ENCODE results near the gene NEGR1.

The NEGR1 gene

DNA sequence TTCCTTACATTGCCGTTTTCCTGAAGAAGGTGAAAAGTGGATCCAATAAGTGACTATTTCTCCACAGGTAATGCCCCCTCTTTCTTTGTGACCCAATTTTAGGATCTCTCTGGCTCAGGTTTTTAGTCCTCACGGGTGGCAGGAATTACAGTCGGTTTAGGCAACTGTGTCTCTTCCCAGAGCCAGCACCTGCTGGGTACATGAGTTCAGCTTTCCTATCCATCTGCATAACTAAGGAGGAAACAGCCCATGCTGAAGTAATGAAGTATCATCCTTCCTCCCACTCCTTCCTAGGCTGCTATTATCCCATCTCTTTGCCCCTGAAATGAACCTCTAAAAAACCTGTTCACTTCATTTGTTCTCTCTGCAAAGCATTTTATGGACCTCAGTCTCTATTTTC is 544.6 kb downstream of the NEGR1 start:
- no peak overlapping the region for H3K27ac ChIP-seq (ENCODE audit: insufficient read depth, low read length, poor library complexity, severe bottlenecking)
- no peaks in the 10 kb centered on the region for H3K9me3 ChIP-seq (ENCODE audit: control insufficient read depth, low read length)
- no peaks in the 10 kb centered on the region for H3K4me1 ChIP-seq (ENCODE audit: control insufficient read depth, insufficient read depth, low read length, poor library complexity, severe bottlenecking)
- H3K4me3 ChIP-seq (ENCODE audit: insufficient read depth, low read depth, low read length, poor library complexity, severe bottlenecking), result no peak overlapping the region
- H3K27me3 ChIP-seq (replicated peaks; ENCODE audit: control insufficient read depth, insufficient read depth, low read length, poor library complexity, severe bottlenecking), result no peaks in the 10 kb centered on the region
- no peak for DNase-seq
- H3K36me3 ChIP-seq (ENCODE audit: control insufficient read depth, insufficient read depth, low read length), result no peaks in the 10 kb centered on the region

DNA sequence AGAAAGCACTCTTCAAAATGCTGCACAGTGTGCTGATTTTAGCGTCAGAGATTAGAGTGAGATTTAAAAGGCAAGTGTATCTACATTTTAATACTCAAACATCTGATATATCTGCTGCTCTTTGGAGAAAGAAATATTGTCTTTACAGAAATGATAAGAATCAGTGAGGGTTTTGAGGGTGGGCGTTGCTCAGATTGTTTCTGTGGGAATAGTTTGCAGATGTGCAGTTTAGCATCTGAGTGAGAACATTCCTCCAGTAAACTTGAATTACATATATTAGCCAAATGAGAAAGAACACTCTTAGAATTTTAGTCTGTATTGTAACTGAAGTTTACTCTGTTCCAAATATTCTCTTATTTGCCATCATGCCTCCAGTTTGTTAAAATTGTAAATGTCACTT is 549.2 kb downstream of the NEGR1 start:
- H3K4me1 ChIP-seq (ENCODE audit: control insufficient read depth, insufficient read depth, low read length, poor library complexity, severe bottlenecking), result no peaks in the 10 kb centered on the region
- no peak overlapping the region for H3K27ac ChIP-seq (ENCODE audit: insufficient read depth, low read length, poor library complexity, severe bottlenecking)
- no peak overlapping the region for H3K4me3 ChIP-seq (ENCODE audit: insufficient read depth, low read depth, low read length, poor library complexity, severe bottlenecking)
- H3K9me3 ChIP-seq (ENCODE audit: control insufficient read depth, low read length), result no peaks in the 10 kb centered on the region
- H3K36me3 ChIP-seq (ENCODE audit: control insufficient read depth, insufficient read depth, low read length), result no peaks in the 10 kb centered on the region
- no peak for DNase-seq
- no peaks in the 10 kb centered on the region for H3K27me3 ChIP-seq (replicated peaks; ENCODE audit: control insufficient read depth, insufficient read depth, low read length, poor library complexity, severe bottlenecking)

DNA sequence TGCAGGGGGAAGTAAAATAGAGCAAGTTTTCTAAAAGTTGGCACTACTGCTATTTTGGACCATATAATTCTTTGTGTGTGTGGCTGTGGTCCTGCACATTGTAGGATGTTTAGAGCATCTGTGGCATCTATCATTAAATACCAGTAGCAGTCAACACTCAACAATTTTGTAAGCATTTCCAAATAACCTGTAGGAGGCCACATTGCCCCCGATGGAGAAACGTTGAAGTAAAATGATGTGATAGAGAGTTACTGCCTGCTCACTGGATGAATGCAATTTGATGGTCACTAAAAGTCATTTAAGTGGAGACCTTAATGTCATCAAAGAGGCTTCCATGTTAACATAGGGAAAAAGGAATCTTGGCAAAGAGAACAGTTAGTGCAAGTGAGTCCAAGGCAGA is 560.8 kb downstream of the NEGR1 start:
- no peaks in the 10 kb centered on the region for H3K4me1 ChIP-seq (ENCODE audit: control insufficient read depth, insufficient read depth, low read length, poor library complexity, severe bottlenecking)

DNA sequence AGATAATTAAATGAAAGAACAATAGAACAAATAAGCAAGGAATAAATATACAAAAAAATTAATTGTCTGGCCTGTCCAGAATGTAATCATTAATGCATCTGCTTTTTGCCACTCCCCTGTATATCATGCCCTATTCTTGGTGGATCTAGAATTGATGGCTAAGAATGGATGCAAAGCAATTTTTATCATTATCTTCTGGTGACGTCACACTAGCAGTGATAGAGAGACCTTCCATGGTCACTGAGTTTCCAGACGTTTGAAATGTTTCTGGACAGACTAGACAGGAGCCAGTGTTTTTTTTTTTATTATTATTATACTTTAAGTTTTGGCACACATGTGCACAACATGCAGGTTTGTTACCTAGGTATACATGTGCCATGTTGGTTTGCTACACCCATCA is 563.0 kb downstream of the NEGR1 start:
- Histone ChIP-seq H3K27ac (ENCODE audit: insufficient read depth, low read length, poor library complexity, severe bottlenecking) (no peak overlapping the region), H3K27me3 (replicated peaks; ENCODE audit: control insufficient read depth, insufficient read depth, low read length, poor library complexity, severe bottlenecking) (no peaks in the 10 kb centered on the region), H3K9me3 (ENCODE audit: control insufficient read depth, low read length) (no peaks in the 10 kb centered on the region), H3K4me3 (ENCODE audit: insufficient read depth, low read depth, low read length, poor library complexity, severe bottlenecking) (no peak overlapping the region), H3K4me1 (ENCODE audit: control insufficient read depth, insufficient read depth, low read length, poor library complexity, severe bottlenecking) (no peaks in the 10 kb centered on the region), H3K36me3 (ENCODE audit: control insufficient read depth, insufficient read depth, low read length) (no peaks in the 10 kb centered on the region)
- no peak for DNase-seq

More for the DNA sequence above, 560.8 kb downstream of the NEGR1 start:
- Histone ChIP-seq H3K27ac (ENCODE audit: insufficient read depth, low read length, poor library complexity, severe bottlenecking) (no peak overlapping the region), H3K27me3 (replicated peaks; ENCODE audit: control insufficient read depth, insufficient read depth, low read length, poor library complexity, severe bottlenecking) (no peaks in the 10 kb centered on the region), H3K4me3 (ENCODE audit: insufficient read depth, low read depth, low read length, poor library complexity, severe bottlenecking) (no peak overlapping the region), H3K9me3 (ENCODE audit: control insufficient read depth, low read length) (no peaks in the 10 kb centered on the region), H3K36me3 (ENCODE audit: control insufficient read depth, insufficient read depth, low read length) (no peaks in the 10 kb centered on the region)
- DNase-seq, result no peak

DNA sequence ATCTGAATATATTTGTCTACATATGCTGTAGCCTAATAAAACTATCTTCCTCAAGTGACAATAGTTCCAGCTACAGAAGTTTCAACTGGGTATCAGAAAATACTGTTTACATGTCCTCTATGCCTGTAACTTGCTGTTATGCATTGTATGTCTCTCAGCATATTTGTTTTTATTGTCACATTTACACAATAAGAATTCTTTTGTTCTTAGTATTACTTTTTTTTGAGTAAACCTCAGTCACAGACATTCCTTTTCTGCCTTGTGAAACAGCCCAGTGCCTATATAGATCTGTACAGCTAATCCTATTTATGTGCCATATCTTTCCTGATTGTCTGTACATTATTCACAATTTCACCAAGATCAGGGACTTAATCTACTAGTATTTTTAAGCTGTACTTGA is 565.2 kb downstream of the NEGR1 start:
- DNase-seq, result no peak
- Histone ChIP-seq H3K9me3 (ENCODE audit: control insufficient read depth, low read length) (no peaks in the 10 kb centered on the region), H3K27ac (ENCODE audit: insufficient read depth, low read length, poor library complexity, severe bottlenecking) (no peak overlapping the region), H3K4me3 (ENCODE audit: insufficient read depth, low read depth, low read length, poor library complexity, severe bottlenecking) (no peak overlapping the region), H3K27me3 (replicated peaks; ENCODE audit: control insufficient read depth, insufficient read depth, low read length, poor library complexity, severe bottlenecking) (no peaks in the 10 kb centered on the region), H3K36me3 (ENCODE audit: control insufficient read depth, insufficient read depth, low read length) (no peaks in the 10 kb centered on the region), H3K4me1 (ENCODE audit: control insufficient read depth, insufficient read depth, low read length, poor library complexity, severe bottlenecking) (no peaks in the 10 kb centered on the region)

DNA sequence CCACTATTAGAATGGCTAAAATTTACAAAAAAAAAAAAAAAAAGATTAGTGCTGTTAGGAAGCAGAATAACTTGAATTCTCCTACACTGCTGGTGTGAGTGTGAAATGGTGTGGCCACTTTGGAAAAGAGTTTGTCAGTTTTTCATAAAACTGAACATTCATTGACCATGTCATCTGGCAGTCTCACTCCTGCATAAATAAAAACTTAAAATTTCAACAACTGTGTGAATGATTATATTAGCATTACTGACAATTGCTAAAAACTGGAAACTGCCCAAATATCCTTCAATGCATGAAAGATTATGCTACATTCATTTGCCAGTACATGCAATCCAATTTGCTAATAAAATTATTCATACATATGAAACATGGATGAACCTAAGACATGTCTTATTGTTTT is 570.9 kb downstream of the NEGR1 start:
- no peaks in the 10 kb centered on the region for H3K36me3 ChIP-seq (ENCODE audit: control insufficient read depth, insufficient read depth, low read length)
- no peak overlapping the region for H3K27ac ChIP-seq (ENCODE audit: insufficient read depth, low read length, poor library complexity, severe bottlenecking)
- DNase-seq, result no peak
- no peaks in the 10 kb centered on the region for H3K27me3 ChIP-seq (replicated peaks; ENCODE audit: control insufficient read depth, insufficient read depth, low read length, poor library complexity, severe bottlenecking)
- no peaks in the 10 kb centered on the region for H3K9me3 ChIP-seq (ENCODE audit: control insufficient read depth, low read length)
- no peak overlapping the region for H3K4me3 ChIP-seq (ENCODE audit: insufficient read depth, low read depth, low read length, poor library complexity, severe bottlenecking)
- H3K4me1 ChIP-seq (ENCODE audit: control insufficient read depth, insufficient read depth, low read length, poor library complexity, severe bottlenecking), result no peaks in the 10 kb centered on the region

DNA sequence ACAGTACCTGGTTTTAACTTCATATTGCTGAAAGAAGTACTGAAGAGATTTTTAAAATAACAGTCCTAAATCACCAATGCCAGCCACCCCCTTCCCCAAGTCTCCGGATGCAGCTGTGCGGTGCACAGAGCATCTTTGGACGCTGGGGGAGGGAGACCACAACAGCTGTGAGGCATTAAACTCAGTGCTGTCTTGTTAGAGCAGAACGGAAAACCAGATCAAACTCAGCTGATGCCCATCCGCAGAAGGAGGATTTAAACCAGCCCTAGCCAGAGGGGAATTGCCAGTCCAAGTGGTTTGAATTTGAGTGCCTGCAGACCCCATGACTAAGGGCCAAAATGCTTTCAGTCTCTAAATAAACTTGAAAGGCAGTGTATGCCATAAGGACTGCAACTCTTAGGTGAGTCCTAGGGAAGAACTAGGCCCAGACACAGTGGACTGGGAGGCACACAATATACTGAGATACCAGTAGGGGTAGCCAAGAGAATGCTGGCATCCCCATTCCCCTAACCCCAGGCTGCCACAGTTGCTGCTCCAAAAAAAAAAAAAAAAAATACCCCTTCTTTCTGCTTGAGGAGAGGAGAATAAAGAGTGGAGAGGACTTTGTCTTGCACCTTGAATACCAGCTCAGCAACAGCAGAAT is 576.2 kb downstream of the NEGR1 start:
- no peaks in the 10 kb centered on the region for H3K4me1 ChIP-seq (ENCODE audit: control insufficient read depth, insufficient read depth, low read length, poor library complexity, severe bottlenecking)
- H3K9me3 ChIP-seq (ENCODE audit: control insufficient read depth, low read length), result no peaks in the 10 kb centered on the region
- H3K27me3 ChIP-seq (replicated peaks; ENCODE audit: control insufficient read depth, insufficient read depth, low read length, poor library complexity, severe bottlenecking), result no peaks in the 10 kb centered on the region
- H3K36me3 ChIP-seq (ENCODE audit: control insufficient read depth, insufficient read depth, low read length), result no peaks in the 10 kb centered on the region
- no peak overlapping the region for H3K4me3 ChIP-seq (ENCODE audit: insufficient read depth, low read depth, low read length, poor library complexity, severe bottlenecking)
- no peak for DNase-seq
- no peak overlapping the region for H3K27ac ChIP-seq (ENCODE audit: insufficient read depth, low read length, poor library complexity, severe bottlenecking)

DNA sequence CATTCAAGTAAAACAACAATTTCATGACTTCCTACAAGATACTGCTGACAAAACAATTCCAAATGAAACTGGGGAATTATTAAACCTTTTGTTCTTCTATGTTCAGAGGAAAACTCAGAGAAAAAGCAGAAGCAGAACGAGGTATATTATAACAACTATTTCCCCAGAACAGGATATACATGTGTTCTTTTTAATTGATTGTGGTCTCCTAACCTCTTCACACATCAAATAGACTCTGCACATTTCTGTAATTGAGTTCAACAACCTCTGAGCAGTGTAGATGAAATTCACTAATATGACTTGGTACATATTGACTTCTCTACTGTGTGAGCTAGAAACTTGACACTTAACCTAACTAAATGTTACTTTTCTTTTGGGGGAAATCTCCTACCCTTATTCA is 584.2 kb downstream of the NEGR1 start:
- H3K4me3 ChIP-seq (ENCODE audit: insufficient read depth, low read depth, low read length, poor library complexity, severe bottlenecking), result no peak overlapping the region
- H3K27me3 ChIP-seq (replicated peaks; ENCODE audit: control insufficient read depth, insufficient read depth, low read length, poor library complexity, severe bottlenecking), result no peaks in the 10 kb centered on the region
- no peaks in the 10 kb centered on the region for H3K4me1 ChIP-seq (ENCODE audit: control insufficient read depth, insufficient read depth, low read length, poor library complexity, severe bottlenecking)
- DNase-seq, result no peak
- no peaks in the 10 kb centered on the region for H3K9me3 ChIP-seq (ENCODE audit: control insufficient read depth, low read length)
- no peak overlapping the region for H3K27ac ChIP-seq (ENCODE audit: insufficient read depth, low read length, poor library complexity, severe bottlenecking)
- H3K36me3 ChIP-seq (ENCODE audit: control insufficient read depth, insufficient read depth, low read length), result no peaks in the 10 kb centered on the region

DNA sequence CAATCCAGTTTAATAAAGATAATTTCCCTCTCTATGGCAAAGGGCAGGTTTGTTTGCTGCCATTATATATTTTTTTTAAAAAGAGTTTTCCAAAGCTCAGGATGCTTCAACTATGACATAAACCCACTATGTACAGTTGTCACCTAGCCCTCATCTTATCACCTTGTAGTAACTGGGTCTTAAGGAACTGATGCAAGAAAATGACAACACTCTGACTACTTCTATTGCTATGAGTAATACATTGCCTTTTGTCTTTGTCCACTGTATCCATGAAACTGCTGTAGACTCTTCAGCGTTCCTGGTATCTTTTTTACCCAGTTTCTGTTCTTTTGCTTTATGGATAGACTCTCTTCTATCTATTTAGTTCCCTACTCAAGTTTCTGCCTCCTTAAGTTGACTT is 586.5 kb downstream of the NEGR1 start:
- Histone ChIP-seq H3K9me3 (ENCODE audit: control insufficient read depth, low read length) (no peaks in the 10 kb centered on the region), H3K4me1 (ENCODE audit: control insufficient read depth, insufficient read depth, low read length, poor library complexity, severe bottlenecking) (no peaks in the 10 kb centered on the region), H3K36me3 (ENCODE audit: control insufficient read depth, insufficient read depth, low read length) (no peaks in the 10 kb centered on the region), H3K27me3 (replicated peaks; ENCODE audit: control insufficient read depth, insufficient read depth, low read length, poor library complexity, severe bottlenecking) (no peaks in the 10 kb centered on the region), H3K4me3 (ENCODE audit: insufficient read depth, low read depth, low read length, poor library complexity, severe bottlenecking) (no peak overlapping the region), H3K27ac (ENCODE audit: insufficient read depth, low read length, poor library complexity, severe bottlenecking) (no peak overlapping the region)
- DNase-seq, result no peak

DNA sequence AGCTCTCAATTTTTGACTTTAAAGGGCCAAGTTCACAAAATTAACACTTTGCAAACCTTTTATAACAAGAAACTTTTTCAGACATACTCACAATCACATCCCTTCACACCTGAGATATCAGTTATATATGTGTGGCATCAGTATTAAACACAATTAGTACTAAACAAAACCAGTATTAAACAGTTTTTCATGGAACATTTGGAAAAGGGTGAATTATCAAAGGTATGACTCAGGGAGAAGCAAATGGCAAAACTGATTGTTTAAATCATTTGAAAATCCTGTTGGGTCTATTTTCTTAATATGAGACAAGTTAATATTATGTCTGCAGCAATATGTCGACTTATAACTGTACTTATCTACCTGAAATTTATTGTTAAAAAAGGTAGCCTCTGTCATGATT is 587.3 kb downstream of the NEGR1 start:
- no peak for DNase-seq
- H3K36me3 ChIP-seq (ENCODE audit: control insufficient read depth, insufficient read depth, low read length), result no peaks in the 10 kb centered on the region
- H3K9me3 ChIP-seq (ENCODE audit: control insufficient read depth, low read length), result no peaks in the 10 kb centered on the region
- H3K4me1 ChIP-seq (ENCODE audit: control insufficient read depth, insufficient read depth, low read length, poor library complexity, severe bottlenecking), result no peaks in the 10 kb centered on the region
- H3K27ac ChIP-seq (ENCODE audit: insufficient read depth, low read length, poor library complexity, severe bottlenecking), result no peak overlapping the region
- no peak overlapping the region for H3K4me3 ChIP-seq (ENCODE audit: insufficient read depth, low read depth, low read length, poor library complexity, severe bottlenecking)
- H3K27me3 ChIP-seq (replicated peaks; ENCODE audit: control insufficient read depth, insufficient read depth, low read length, poor library complexity, severe bottlenecking), result no peaks in the 10 kb centered on the region

All from effector memory CD4-positive, alpha-beta T cell (primary cell).